Liver (tissue), 3 donors: ENCODE data around the gene SCYGR8.

Experiments
- FOXA1 ChIP-seq: IDR thresholded peaks from 2 replicates; pipeline ENCODE4 v1.6.1; 2016; ENCODE audit warnings: antibody characterized with exemption
- REST ChIP-seq: IDR thresholded peaks from 2 replicates; pipeline ENCODE4 v1.6.1; 2016; ENCODE audit warnings: antibody characterized with exemption, mild to moderate bottlenecking
- TAF1 ChIP-seq: conservative IDR thresholded peaks from 2 replicates; pipeline ENCODE4 v1.6.1; 2016; ENCODE audit warnings: antibody characterized with exemption, mild to moderate bottlenecking
- TF ChIP-seq, protein P1 (sequence below): fragments of 150-350 bp; IDR thresholded peaks from 2 replicates; pipeline ENCODE4 v1.5.1; 2017; ENCODE audit warnings: improper control_type of control experiment, low read depth, low read length; ENCODE audit not compliant: missing input control
- TF ChIP-seq, protein P2 (sequence below): IDR thresholded peaks from 2 replicates; pipeline ENCODE4 v1.6.1; 2016; ENCODE audit warnings: antibody characterized with exemption
- donor health status: healthy.
- donor health status: healthy.

- TF ChIP-seq TAF1: no peak
- TF ChIP-seq, protein P1, sequence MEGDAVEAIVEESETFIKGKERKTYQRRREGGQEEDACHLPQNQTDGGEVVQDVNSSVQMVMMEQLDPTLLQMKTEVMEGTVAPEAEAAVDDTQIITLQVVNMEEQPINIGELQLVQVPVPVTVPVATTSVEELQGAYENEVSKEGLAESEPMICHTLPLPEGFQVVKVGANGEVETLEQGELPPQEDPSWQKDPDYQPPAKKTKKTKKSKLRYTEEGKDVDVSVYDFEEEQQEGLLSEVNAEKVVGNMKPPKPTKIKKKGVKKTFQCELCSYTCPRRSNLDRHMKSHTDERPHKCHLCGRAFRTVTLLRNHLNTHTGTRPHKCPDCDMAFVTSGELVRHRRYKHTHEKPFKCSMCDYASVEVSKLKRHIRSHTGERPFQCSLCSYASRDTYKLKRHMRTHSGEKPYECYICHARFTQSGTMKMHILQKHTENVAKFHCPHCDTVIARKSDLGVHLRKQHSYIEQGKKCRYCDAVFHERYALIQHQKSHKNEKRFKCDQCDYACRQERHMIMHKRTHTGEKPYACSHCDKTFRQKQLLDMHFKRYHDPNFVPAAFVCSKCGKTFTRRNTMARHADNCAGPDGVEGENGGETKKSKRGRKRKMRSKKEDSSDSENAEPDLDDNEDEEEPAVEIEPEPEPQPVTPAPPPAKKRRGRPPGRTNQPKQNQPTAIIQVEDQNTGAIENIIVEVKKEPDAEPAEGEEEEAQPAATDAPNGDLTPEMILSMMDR: no peak
- TF ChIP-seq, protein P2, sequence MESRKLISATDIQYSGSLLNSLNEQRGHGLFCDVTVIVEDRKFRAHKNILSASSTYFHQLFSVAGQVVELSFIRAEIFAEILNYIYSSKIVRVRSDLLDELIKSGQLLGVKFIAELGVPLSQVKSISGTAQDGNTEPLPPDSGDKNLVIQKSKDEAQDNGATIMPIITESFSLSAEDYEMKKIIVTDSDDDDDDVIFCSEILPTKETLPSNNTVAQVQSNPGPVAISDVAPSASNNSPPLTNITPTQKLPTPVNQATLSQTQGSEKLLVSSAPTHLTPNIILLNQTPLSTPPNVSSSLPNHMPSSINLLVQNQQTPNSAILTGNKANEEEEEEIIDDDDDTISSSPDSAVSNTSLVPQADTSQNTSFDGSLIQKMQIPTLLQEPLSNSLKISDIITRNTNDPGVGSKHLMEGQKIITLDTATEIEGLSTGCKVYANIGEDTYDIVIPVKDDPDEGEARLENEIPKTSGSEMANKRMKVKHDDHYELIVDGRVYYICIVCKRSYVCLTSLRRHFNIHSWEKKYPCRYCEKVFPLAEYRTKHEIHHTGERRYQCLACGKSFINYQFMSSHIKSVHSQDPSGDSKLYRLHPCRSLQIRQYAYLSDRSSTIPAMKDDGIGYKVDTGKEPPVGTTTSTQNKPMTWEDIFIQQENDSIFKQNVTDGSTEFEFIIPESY: no peak
- TF ChIP-seq FOXA1: no peak
- no peak for TF ChIP-seq REST
These were observed 32.4 kb upstream of the SCYGR8 start for GRCh38 chr2:227713291-227713690.
